ENCODE results near the gene ACTN4.

Gene ACTN4

DNA sequence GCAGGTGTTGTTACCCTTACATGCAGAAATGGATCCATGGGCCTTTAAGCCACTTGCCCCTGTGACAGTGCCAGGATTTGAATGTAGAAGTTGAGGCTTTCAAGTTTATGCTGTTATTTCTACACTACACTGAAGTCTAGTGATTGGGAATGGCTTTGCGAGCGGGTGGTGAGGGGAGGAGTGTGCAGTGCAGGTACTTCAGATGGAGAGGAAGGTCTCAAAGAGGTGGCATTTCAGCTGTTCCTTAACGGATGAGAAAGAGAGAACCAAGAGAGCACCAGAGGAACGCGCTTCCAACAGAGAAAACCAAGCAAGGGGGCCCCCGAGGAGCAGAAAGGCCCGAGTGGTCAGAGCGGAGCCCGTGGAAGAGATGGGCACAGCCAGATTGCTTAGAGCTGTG lies 13.3 kb downstream of the ACTN4 start:
- in situ Hi-C loops (cut with MboI; ENCODE audit: low sequenced_read_pairs) = no loop called here

DNA sequence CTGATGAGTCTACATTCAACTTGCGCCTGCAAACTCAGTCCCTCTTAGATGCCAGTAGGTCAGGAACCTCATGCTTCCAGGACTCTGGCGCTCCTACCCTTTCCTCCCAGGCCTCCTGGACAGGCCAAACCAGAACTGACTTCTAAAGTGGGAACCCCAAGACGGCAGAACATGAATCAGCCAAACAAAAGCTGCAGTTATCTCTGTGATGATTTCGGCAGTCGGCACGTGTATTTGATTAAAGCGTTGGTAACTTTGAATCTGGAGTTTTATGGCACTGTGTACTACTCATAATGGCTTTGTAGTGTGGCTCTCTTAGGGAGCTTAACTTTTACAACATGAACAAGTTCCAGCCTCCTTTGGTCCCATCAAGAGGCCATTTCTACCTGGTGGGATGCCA lies 13.7 kb downstream of the ACTN4 start:
- in situ Hi-C loops (cut with MboI; ENCODE audit: low sequenced_read_pairs) = no loop called here

DNA sequence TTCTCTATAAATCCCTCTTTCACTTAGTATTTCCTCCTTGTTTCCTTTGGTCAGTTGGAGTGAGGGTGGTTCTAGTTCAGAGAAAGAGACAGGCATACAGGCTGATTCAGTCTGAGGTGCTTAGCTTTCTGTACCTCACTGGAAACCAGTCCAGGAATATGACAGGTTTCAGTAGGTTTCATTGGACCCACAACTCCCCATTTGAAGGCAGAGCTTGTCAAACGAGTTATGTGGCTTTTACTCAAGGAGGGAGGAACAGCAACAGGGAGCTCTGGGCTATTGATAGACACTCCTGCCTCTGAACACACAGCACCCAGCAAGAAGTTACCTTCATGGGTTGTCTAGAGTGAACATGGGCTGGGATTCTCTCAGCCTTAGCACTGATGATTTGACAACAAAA lies 14.5 kb downstream of the ACTN4 start:
- in situ Hi-C loops (cut with MboI; ENCODE audit: low sequenced_read_pairs) = no loop called here

DNA sequence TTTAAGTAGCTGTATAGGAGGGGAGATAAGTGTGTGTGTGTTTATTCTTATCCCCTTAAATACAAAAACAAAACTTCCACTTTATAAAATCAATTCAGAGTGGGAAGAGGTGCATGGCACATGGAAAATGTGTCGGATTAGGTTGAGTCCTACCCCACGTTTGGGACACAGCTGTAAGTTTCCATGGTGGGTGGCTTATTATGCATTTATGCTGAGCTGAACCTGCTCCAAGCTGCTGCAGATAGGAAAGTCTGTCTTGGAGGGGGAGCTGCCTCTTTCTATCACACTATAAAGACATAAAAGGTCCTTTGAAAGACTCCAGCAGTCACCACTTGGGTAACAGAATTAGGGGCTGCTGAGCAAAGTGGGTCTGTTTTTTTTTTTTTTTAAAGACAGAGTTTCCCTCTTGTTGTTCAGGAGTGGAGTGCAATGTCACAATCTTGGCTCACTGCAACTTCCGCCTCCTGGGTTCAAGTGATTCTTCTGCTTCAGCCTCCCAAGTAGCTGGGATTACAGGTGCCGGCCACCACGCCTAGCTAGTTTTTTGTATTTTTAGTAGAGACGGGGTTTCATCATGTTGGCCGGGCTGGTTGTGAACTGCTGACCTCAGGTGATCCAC lies 15.2 kb downstream of the ACTN4 start:
- in situ Hi-C loops (cut with MboI; ENCODE audit: low sequenced_read_pairs) = no loop called here

DNA sequence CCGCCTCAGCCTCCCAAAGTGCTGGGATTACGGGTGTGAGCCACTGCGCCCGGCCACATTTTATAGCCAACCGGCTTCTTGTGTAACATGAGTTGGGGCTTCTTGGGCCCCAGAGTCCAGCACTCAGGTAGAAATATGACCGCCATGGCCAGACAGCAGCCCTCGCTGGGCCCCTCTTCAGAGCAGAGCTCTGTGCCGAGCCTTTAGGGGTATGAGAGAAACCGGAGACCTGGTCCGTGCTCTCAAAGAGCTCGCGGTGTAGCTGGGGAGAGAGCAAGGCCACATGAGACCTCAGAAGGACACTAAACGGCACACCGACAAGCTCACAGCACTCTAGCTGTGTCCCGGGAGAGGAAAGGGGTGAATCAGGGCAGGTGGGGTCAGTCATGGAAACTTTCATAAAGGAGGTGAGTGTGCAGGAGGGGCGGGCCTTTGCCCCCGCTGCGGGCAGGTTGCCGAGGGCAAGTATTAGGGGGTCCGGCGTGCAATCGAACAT lies 15.8 kb downstream of the ACTN4 start:
- in situ Hi-C loops (cut with MboI; ENCODE audit: low sequenced_read_pairs) = no loop called here

DNA sequence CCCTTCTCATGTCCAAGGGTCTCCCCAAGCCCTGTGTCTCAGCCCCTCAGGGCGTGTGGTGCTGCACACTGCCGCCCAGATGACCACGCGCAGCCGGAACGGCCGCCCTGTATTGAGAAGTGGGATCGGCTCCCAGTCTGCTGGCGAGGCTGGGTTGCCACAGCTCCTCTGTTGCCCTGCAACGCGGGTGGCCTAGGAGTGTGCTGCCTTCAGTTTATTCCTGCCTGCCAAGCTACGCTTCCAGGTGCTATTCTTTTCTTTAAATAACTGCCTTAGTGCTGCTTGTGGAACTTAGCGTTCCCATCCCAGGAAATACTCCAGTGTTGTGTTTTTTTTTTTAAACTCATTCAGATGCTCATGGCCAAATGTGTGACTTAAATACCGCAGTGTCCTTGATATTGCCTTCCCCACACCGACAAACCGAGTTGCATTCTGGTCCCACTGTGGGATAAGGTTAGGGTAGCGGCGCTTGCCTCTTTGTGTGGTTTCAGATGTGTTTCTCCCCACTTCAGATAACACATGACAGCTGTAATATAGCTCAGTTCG lies 16.6 kb downstream of the ACTN4 start:
- in situ Hi-C loops (cut with MboI; ENCODE audit: low sequenced_read_pairs) = no loop called here

DNA sequence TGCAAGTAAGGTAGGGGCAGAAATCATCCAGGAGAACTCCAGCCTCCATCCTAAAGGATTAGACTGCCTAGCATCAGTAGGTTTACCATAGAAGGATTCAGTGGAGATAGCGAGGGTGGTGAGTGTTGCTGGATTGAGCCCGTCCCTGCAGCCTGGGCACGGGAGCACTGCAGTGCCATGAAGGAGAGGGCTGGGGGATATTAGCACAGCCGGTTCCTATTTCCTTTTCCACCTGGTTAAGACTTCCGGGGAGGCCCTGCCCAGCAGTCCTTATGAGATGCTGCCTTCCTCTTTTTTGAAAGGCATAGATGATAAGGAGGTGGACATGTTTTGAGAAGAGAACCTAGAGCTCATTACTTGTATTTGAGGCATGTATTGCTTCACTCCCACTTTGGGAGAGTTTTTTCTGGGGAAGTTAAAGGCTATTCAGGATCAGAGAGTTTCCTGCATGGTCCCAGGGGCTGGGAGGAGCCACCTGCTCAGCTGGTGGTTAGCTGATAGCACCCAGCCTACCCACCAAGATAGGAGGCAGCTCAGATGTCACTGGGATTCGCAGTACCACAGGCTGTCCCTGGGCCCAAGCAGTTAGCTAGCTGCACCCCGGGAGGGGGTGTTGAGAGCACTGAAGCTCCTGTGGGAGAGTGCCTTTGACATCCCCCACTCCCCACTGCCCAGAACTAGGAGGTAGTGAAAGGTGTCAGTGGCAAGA lies 17.2 kb downstream of the ACTN4 start:
- in situ Hi-C loops (cut with MboI; ENCODE audit: low sequenced_read_pairs) = no loop called here

DNA sequence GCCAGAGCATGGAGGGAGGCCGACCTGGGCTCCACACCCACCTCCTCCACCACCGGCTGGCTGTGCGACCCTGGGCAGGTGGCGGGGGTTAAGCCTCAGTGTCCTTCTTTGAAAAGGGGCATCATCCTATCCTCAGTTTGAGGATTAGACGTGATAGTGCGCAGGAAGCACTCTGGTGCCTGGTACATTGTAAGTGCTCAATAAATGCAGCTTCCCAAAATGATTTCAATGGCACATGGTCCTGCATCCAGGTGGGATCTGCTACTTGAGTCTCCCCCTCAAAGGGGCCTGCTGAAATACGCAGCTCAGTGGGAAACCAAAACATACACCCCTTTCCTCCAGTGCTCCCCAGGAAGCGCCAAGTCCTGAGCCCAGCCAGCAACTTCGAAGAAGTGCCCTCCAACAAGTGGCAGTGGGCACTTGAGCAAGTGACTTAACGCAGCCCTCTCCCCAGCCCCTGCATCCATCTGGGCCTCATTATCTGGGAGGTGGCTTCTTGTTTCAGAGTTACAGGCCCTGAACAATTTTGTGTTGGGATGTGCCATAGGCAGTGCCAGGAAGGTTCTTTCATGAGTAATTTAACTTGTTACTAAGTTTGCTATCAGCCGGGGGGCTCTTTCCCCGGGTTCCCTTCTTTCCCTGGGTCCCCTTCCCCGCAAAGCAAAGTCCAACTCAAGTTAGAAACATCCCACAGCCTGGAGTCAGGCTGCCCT lies 17.9 kb downstream of the ACTN4 start:
- in situ Hi-C loops (cut with MboI; ENCODE audit: low sequenced_read_pairs) = no loop called here

DNA sequence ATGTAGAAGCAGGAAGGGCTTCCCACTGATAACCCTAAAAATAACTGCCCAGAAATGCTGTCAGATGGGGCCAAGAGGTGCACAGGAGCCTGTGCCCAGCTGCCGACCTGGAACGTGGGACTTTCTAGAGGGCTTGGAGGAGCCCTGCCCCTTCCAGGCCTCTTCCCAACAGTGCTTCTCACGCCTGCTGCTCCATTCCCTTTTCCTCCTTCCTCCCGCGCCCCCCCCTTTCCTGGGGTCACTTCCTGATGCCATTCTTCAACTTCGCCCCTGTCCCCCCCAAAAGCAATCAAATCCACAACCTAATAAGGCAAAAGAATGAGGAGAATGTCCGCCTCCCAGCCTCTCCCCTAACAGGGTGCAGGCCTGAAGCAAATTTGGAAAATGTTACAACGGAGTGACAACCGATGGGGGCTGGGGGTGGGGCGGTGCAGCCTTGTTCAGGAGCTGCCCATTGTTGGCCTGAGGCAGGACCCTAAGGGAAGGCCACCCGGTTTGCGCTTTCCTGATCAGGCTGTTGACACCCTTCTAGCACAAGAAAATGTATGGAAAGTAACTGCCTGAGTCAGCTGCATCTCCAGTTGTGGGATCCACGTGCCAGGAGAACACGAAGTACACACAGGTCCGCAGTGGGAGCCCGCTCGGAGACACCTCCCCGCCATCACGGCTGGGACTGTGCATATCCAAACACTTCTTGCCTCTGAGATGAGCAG lies 18.7 kb downstream of the ACTN4 start:
- in situ Hi-C loops (cut with MboI; ENCODE audit: low sequenced_read_pairs) = no loop called here

DNA sequence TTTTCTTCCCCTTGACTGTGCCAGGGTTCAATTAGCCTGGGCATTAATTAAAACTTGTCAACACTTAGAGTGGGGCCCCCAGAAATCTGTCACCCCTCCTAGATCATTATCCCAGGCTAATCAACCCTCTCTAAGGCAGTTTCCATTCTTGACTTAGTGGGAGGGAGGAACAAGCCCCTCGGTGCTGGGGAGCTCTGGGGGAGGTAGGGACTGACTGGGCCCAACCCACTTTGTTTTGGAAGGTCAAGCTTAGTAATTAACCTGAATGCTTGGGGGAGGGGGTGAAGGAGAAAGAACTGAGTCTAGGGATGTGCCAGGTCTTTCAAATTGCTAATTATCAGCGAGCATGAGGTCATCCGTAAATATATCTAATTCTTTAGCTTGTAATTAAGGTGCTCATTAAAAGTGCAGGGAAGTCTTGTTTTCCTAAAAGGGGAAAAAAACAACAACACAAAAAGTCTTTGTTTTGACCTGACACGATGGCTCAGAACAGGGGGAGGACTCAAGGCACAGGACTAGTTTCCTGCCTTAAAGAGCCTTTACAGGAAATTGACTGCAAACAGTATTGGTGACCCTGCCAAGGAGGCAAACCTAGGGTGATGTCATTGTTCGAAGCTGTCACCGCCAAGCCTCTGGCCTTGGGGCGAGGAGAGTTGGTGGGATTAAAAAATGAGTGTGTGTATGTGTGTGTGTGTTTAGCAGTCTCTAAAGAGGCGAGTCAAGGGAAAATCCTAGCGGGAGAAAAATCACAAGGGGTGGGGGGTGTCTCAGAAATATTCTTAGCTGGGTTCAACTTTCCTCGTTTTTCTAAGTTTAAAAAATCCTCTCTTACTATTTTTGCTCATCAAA lies 19.4 kb downstream of the ACTN4 start:
- in situ Hi-C loops (cut with MboI; ENCODE audit: low sequenced_read_pairs) = no loop called here

DNA sequence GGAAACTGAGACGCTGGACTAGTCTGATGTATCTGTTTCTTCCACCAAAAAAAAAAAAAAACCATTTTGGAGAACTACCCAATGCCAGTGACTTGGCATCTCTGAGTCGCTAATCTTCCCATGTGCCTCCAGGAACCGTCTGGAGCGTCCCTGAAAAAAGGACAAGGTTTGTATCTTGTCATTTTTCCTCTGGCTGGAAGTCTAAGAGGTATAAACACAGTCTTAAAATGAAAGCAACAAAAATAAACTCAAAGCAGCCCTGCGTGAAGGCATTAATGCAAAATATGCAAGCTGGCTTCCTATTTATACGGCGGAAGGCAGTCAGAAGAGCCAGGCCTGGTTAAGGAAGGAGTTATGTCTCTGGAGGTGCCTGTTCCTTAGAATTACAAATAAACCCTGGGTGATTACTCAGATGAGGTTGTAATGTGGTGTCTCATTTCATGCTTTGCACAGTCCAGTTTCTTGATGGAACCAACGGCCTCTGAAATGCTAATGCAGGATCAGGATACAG lies 20.3 kb downstream of the ACTN4 start:
- in situ Hi-C loops (cut with MboI; ENCODE audit: low sequenced_read_pairs) = no loop called here

DNA sequence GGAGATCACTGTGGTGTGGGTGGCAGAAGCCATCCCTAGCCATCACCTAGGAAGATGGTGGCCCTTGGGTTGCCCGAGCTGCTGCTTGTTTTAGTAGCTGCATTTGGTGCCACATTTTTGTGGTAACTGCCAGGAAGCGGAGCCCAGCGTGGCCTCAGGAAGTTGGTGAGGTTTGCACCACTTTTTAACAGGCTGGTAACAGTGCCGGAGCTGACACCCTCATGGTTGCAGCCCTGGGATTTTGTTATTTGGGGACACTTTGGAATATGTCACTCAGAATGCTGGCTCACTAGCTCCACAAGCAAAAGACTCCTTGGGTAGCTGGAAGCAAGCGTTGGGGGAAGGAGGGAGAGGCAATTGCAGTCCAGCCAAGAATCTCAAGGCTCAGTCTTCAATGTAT lies 22.1 kb downstream of the ACTN4 start:
- in situ Hi-C loops (cut with MboI; ENCODE audit: low sequenced_read_pairs) = no loop called here

DNA sequence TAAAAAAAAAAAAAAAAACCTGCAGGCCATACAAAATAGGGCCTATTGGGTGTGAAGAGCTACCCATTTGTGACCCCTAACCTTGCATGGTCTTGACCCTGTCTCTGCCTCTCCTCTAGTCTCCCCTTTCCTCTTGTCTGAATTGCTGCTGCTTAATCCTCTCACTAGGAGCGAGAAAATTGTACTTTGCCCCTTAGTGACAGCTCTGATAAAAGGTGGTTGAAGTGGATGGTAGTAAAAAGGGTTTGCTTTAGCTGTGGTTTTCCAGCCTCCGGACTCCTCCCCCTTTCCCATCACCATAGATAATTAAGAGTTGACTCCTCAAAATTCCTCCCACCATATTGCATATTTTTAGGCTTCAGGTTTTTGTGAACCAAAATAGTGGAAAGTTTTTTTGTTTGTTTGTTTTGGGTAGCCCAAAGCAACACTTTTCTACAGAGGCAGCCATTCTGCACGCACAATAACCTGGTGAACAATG lies 23.5 kb downstream of the ACTN4 start:
- in situ Hi-C loops (cut with MboI; ENCODE audit: low sequenced_read_pairs) = no loop called here

DNA sequence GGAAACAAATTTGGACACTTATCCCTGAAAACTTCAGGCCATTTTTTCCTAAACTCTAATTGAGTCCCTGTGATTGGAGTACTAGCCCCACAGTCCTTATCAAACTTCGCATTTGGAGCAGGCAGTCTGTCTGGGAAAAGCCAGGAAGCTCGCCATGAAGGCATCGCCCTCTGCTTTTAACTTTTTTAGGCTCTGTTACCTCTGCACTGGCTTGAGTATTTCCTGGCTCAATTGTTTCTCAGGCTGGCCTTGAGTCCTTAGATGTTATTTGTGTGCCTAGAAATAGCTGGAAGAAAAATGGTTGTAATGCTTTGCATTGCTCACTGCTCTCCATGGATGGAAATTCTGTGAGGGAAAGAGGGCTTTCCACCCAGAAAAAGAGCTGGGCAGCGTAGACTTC lies 24.2 kb downstream of the ACTN4 start:
- in situ Hi-C loops (cut with MboI; ENCODE audit: low sequenced_read_pairs) = no loop called here

DNA sequence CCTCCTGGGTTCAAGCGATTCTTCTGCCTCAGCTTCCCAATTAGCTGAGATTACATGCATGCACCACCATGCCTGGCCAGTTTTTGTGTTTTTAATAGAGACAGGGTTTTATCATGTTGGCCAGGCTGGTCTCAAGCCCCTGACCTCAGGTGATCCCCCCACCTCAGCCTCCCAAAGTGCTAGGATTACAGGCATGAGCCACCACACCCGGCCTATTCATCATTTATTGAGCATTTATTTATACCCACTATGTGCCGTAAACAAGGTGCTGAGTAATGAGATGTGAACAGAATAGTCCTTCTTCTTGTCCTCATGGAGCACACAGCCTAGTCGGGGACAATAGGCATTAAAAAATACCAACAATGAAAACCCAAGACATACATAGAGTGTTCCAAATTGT lies 25.6 kb downstream of the ACTN4 start:
- in situ Hi-C loops (cut with MboI; ENCODE audit: low sequenced_read_pairs) = no loop called here

DNA sequence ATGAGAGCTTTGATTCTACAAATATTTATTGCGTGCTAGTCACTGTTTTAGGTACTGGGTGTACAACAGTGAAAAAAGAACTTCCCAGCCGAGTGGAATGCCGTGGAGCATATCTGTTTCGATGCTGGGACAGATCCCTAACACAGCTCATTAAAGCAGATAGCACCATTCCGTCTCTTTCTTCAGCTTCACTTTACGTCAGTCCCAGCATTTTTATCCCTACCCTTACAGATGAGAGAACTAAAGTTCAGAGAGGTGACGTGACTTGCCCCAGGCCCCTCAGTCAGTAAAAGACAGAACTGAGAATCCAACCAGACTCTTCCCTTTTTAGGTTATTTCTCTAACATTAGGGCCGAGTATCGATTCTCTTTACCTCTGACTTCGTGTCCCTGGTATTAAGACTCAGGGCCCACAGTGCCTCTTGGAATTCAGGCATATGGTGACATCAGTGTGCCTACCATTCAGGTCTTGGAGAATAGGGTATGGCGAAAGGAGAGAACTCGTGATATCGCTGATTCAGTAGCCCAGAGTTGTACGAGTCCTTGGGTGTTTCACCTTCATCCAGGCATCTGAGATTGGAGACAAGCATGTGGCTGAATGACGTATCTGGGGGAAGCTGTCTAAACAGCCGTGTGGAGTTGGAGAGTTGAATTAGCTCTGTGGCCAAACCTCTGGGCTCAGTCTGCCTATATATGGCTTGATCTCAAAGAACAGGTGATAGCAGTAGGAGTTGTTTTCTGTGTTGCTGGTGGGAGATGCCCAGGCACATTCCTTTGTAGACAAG lies 27.1 kb downstream of the ACTN4 start:
- in situ Hi-C loops (cut with MboI; ENCODE audit: low sequenced_read_pairs) = no loop called here

DNA sequence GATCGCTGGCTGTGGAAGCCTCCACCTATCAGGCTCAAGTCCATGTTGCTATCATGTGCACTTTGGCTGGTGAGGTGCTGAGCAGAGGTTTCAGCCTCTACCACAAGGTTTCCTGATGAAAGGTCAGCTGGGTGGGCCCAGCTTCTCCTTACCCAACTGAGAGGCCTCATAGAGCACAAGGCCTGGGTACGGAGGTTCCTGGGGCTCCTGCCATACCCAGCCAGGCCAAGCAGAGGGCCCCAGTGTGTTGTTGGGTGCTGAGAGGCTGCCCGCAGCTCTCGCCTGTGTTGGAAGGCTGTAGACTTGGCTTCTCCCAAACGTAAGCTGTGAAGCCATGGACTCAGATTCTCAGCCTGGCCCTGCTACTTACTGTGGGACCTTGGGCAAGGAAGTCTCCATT lies 28.2 kb downstream of the ACTN4 start:
- in situ Hi-C loops (cut with MboI; ENCODE audit: low sequenced_read_pairs) = no loop called here

DNA sequence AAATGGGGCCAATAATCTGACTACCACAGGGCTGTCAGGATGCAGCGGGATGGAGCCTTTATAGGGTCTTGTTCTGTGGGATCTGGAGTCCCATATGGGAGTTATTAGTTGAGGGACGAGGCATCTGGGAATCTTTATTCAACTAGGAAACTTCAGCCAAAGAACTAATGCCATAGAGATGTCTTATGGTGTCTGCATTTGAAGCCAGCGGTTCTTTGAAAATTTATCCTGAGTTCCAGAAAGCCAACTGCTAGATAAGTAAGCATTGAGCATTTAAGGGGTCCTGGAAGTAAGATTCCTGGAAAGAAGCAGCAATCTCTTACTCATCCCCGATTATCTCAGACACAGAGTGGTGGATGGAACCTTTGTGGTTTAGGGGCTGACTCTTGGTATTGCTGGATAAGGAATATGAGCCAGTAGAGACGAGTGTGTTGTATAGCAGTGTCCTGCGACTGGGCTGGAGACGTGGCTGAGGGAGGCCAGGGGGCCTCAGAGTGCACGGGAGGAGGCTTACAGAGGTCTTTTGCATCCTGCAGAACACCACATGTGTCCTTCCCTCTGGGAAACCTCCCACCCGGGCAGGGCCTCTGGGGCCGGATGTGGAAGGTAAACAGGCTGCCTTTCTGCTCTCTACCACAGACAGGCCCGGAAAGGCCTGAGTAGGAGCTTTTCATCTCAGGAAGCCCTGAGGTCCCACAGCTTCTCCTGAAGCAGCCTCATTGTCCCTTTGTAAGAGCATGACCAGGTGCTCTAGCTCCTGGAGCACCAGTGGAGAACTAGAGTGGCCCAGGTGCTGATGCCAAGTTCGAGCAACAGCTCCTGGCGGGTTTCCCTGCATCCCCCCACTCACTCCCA lies 28.8 kb downstream of the ACTN4 start:
- in situ Hi-C loops (cut with MboI; ENCODE audit: low sequenced_read_pairs) = no loop called here
